Measurements from ENCODE around the gene MCF2L2. TPM values are rescaled to one million over a fixed set of nuclear protein-coding genes. Genes with fewer than 3 reads are reported as not detected.

MCF2L2 gene
- total and polyA plus RNA-seq, 9 of the 15 experiments (the other 6 are each of a cell fraction or from before 2014, with no cell fraction given) = 0.56 to 4.2 (median 3.0) TPM

GRCh38 chr3:183296944-183297343, 131.5 kb downstream of the MCF2L2 start:
- DNase-seq (ENCODE audit: extremely low read depth in 1 of 4, low spot score in 3 of 4) (no peak), FAIRE-seq (no peak), ATAC-seq (no peak)
- TF ChIP-seq SRSF1 (IDR thresholded peaks at IDR 0.05; ENCODE audit: low read depth, low read length) (no peak), TAF7 (tag; IDR thresholded peaks at IDR 0.05) (no peak), CTCF (IDR thresholded peaks at IDR 0.05 in 2 of 3, conservative IDR thresholded peaks at IDR 0.05 in 1 of 3; ENCODE audit: insufficient read depth in 2 of 3, low read depth in 1 of 3, low read length in 3 of 3) (no peak), CREM (IDR thresholded peaks at IDR 0.05; ENCODE audit: low read depth) (no peak), KDM4B (IDR thresholded peaks at IDR 0.05; ENCODE audit: borderline replicate concordance in 2 of 2, low read depth in 1 of 2) (no peak), CEBPB (tag; IDR thresholded peaks at IDR 0.05) (peak; percentile 44)
- H3K9me3 ChIP-seq (replicated peaks; ENCODE audit: control insufficient read depth, insufficient read depth, low read depth, low read length) = no peaks in the 10 kb centered on the region
- no peaks in the 10 kb centered on the region for H4K20me1 ChIP-seq (replicated peaks; ENCODE audit: control insufficient read depth, insufficient read depth, low read length)
- no peak overlapping the region for H3K9ac ChIP-seq (ENCODE audit: insufficient read depth in 1 of 2, low read depth in 2 of 2, low read length in 2 of 2)
- ChIA-PET POLR2A (interaction anchor here (1.0 to 2.1 kb wide), 5 partner anchors 8 to 82 kb away, joined by 3 to 7 read pairs (median 3); no protein-coding TSS in a partner anchor), CTCF (ENCODE audit: low intra/inter-chr PET ratio) (no interaction called here)
- no peaks in the 10 kb centered on the region for H3K27me3 ChIP-seq (ENCODE audit: control insufficient read depth in 2 of 2, insufficient read depth in 2 of 2, low read length in 2 of 2)
- intact Hi-C loops (cut with micrococcal nuclease) = no loop called here
- no peak overlapping the region for H3K27ac ChIP-seq (ENCODE audit: extremely low read depth, low read depth, low read length)
- no peaks in the 10 kb centered on the region for H3K9me1 ChIP-seq (ENCODE audit: control insufficient read depth, insufficient read depth, low read length)
- in situ Hi-C loops (cut with MboI) = no loop called here
- H2AFZ ChIP-seq (ENCODE audit: low read depth, low read length) = no peak overlapping the region
- 85% methylated on average over 12 of the region's 12 CpGs for WGBS (ENCODE audit: insufficient coverage, low coverage, missing lambda C conversion rate)
- H3K4me3 ChIP-seq = no peak overlapping the region
- no TSS peak for BruUV-seq (replicated peaks)
- H3K4me2 ChIP-seq (ENCODE audit: insufficient read depth, low read length) = no peak overlapping the region
- peaks cover 6 to 8% of the 10 kb centered on the region in 2 experiments; a peak in 2 of 5 replicates for H3K4me1 ChIP-seq (replicated peaks in 1 of 2; ENCODE audit: control insufficient read depth in 2 of 2, insufficient read depth in 2 of 2, low read length in 2 of 2)
- peaks cover 17% of the 10 kb centered on the region; the same call in 2 of the 3 replicates for H3K36me3 ChIP-seq (ENCODE audit: control insufficient read depth, insufficient read depth, low read length)
- H3K79me2 ChIP-seq (ENCODE audit: control insufficient read depth, insufficient read depth, low read length) = no peaks in the 10 kb centered on the region
